Transverse colon (tissue), 4 donors: ENCODE results near the gene CDKN2B-AS1. TPM values are rescaled to one million over a fixed set of nuclear protein-coding genes. Genes with fewer than 3 reads are reported as not detected.
A peak's percentile ranks its signal among the peaks of the same experiment; 100 is the strongest.

ENCODE experiments used
- DNase-seq: peaks from one replicate; pipeline ENCODE4 v3.0.0-alpha.2; 2019
- H3K27ac ChIP-seq, 4 donors: fragments of 200-600 bp; sonication (generic); 2 replicates each; pipeline ENCODE4 v1.5.1; 2016 to 2018; ENCODE audit warnings: inconsistent platforms in 4 of 4
- H3K27me3 ChIP-seq: fragments of 200-600 bp; sonication (generic); 2 replicates; pipeline ENCODE4 v1.5.1; 2017; ENCODE audit warnings: inconsistent platforms
- H3K36me3 ChIP-seq, 4 donors: fragments of 200-600 bp; sonication (generic); 2 replicates each; pipeline ENCODE4 v1.5.1; 2017 to 2019; ENCODE audit warnings: inconsistent platforms in 4 of 4
- H3K4me1 ChIP-seq, 4 donors: fragments of 200-600 bp; sonication (generic); 2 replicates each; pipeline ENCODE4 v1.5.1; 2017 to 2020; ENCODE audit warnings: inconsistent platforms in 4 of 4
- H3K4me3 ChIP-seq, 4 donors: fragments of 200-600 bp; sonication (generic); 1 replicate in 1 of 4; 2 replicates in 3 of 4; pipeline versions ENCODE4 v1.5.1 to v1.6.1; 2017 to 2019; ENCODE audit warnings: inconsistent platforms in 4 of 4
- H3K9me3 ChIP-seq, 2 donors: fragments of 200-600 bp; sonication (generic); 2 replicates each; pipeline ENCODE4 v1.5.1; 2017 to 2019; ENCODE audit warnings: inconsistent platforms in 2 of 2
- EP300 ChIP-seq: sonication (generic); formaldehyde crosslinking; IDR thresholded peaks from one replicate; pipeline ENCODE4 v1.6.1; 2017; ENCODE audit warnings: antibody characterized with exemption, low read depth
- POLR2A ChIP-seq: fragments of 450-650 bp; IDR thresholded peaks from one replicate; pipeline ENCODE4 v1.6.1; 2016; ENCODE audit warnings: antibody characterized with exemption, mild to moderate bottlenecking, moderate library complexity
- POLR2AphosphoS5 ChIP-seq, 3 donors: sonication (generic); formaldehyde crosslinking; IDR thresholded peaks; one replicate each; pipeline ENCODE4 v1.6.1; 2016; ENCODE audit warnings: antibody characterized with exemption in 3 of 3
- WGBS, 2 donors: methylation state at CpG; one replicate each; pipeline ENCODE4 v1.1.5; 2018; ENCODE audit warnings: low coverage in 1 of 2; 5-methylcytosine and 5-hydroxymethylcytosine counted together
- in situ Hi-C, 4 donors: fragments of 200-750 bp; cut with MboI; loops; one replicate each; pipeline versions ENCODE4 v1.15.0 to v1.15.1; 2017; ENCODE audit warnings: low sequenced_read_pairs in 3 of 4, low pct_ligation_motif_present in 1 of 4, low pct_unique_long_range_greater_than_20kb in 1 of 4
- intact Hi-C: fragments of 100-400 bp; cut with DNase I; formaldehyde crosslinking; loops from one replicate; pipeline ENCODE4 v1.15.1; 2023; ENCODE audit warnings: low total_unique reads
- small RNA-seq, 4 donors: library from RNA; depleted of rRNA; stranded (forward); fragments of <200 nt; gene quantifications; one replicate each; pipeline ENCODE3, GENCODE V24; 2016
- total RNA-seq, 4 donors: library from RNA; depleted of rRNA; stranded (reverse); fragments of >200 nt; gene quantifications; one replicate each; pipeline ENCODE4 v1.1.0, GENCODE V29; 2016
- TF ChIP-seq, protein P1 (sequence below), 5 experiments: fragments of 200-600 bp in 3 of 5; fragments of 450-650 bp in 2 of 5; sonication (generic) in 3 of 5; IDR thresholded peaks; 1 replicate in 2 of 5; 2 replicates in 3 of 5; pipeline ENCODE4 v1.5.1; 2016 to 2017; ENCODE audit warnings: antibody characterized with exemption in 5 of 5, inconsistent platforms in 3 of 5, mild to moderate bottlenecking in 2 of 5, moderate library complexity in 1 of 5

The CDKN2B-AS1 gene
- total RNA-seq, 4 donors from 2014 or later, result 1.00 to 152 (median 46.0) TPM

DNA sequence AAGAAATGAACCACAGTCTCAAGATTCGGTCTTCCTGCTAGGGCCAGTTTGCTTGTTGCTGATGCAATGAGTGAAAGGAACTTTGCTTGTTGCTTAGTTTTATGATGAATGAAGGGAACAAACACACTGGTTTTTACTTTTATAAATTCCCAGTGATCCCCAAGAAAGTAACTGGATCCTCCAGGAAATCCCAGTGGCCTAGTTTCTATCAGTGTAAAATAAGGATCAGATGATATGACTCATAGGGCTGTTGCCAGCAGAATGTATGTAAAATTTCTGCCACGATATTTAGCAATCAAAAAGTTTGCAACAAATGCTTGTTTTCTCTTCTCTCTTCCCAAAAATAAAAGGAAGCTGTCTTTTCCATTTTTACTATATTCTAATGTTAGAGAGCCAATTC is 174.7 kb downstream of the CDKN2B-AS1 start:
- no peaks in the 10 kb centered on the region for H3K9me3 ChIP-seq
- intact Hi-C loops, result no loop called here
- TF ChIP-seq POLR2A (no peak), POLR2AphosphoS5 (IDR thresholded peaks at IDR 0.05) (no peak), EP300 (no peak)
- TF ChIP-seq, protein P1, sequence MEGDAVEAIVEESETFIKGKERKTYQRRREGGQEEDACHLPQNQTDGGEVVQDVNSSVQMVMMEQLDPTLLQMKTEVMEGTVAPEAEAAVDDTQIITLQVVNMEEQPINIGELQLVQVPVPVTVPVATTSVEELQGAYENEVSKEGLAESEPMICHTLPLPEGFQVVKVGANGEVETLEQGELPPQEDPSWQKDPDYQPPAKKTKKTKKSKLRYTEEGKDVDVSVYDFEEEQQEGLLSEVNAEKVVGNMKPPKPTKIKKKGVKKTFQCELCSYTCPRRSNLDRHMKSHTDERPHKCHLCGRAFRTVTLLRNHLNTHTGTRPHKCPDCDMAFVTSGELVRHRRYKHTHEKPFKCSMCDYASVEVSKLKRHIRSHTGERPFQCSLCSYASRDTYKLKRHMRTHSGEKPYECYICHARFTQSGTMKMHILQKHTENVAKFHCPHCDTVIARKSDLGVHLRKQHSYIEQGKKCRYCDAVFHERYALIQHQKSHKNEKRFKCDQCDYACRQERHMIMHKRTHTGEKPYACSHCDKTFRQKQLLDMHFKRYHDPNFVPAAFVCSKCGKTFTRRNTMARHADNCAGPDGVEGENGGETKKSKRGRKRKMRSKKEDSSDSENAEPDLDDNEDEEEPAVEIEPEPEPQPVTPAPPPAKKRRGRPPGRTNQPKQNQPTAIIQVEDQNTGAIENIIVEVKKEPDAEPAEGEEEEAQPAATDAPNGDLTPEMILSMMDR (IDR thresholded peaks at IDR 0.05), result no peak
- H3K4me3 ChIP-seq, result no peak overlapping the region
- peaks cover 0 to 9% (median 0%) of the 10 kb centered on the region in 4 donors for H3K4me1 ChIP-seq
- peak overlapping the region in 1 of 4 donors; percentile 12 for H3K27ac ChIP-seq
- DNase-seq, result no peak
- in situ Hi-C loops, result no loop called here
- H3K27me3 ChIP-seq, result no peaks in the 10 kb centered on the region
- WGBS, 2 donors, result 58 to 76% methylated on average over 2 of the region's 2 CpGs
- H3K36me3 ChIP-seq, result no peaks in the 10 kb centered on the region

DNA sequence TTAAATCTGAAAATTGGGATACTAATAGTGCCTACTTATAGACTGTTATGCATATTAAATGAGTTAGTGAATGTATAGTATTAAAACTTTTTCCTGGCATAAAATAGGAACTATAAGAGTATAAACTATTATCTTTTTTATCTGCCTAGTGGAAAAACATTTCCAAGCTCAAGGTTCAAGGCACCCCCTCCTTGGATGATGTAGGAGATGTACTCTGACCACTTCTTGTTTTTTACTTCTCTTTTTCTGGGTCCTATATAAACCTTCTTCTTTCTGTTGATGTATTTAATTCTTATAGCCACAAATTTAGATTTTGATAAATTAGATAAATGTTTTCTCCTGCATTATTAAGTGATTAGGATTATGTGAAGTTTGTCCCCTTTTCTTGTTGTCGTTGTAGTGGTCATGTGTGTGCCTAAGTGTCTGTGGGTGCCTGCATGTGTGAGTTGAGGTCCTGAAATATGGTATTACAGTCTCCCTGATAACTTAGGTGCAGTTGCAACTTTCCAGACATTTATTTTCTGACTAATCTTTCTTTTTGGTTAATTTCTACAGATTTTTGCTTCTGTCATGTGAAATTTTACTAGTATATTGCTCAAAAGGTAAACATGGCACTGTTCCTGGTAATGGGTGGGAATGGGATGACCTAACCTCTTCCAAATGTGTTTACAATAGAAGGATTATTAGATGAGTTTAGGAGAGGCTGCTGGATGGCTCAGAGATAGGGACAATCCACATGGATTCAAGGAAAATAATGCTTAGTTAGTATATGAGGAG is 175.3 kb downstream of the CDKN2B-AS1 start:
- peaks cover 0 to 9% (median 0%) of the 10 kb centered on the region in 4 donors for H3K4me1 ChIP-seq
- H3K27me3 ChIP-seq, result no peaks in the 10 kb centered on the region
- WGBS, 2 donors, result 61 to 67% methylated on average over 1 of the region's 1 CpG
- H3K36me3 ChIP-seq, result no peaks in the 10 kb centered on the region
- no peak overlapping the region for H3K4me3 ChIP-seq
- peak overlapping the region in 2 of 4 donors; percentile 12 to 16 for H3K27ac ChIP-seq
- H3K9me3 ChIP-seq, result no peaks in the 10 kb centered on the region
- no peak for TF ChIP-seq POLR2A
- no peak for TF ChIP-seq EP300
- TF ChIP-seq, protein P1 (IDR thresholded peaks at IDR 0.05), result no peak
- no peak for TF ChIP-seq POLR2AphosphoS5 (IDR thresholded peaks at IDR 0.05)
- no peak for DNase-seq
- in situ Hi-C loops (no loop called here), intact Hi-C loops (no loop called here)

Small RNA genes lying within 50 kb of the gene (small RNA-seq; reads per million reads assigned to genes)
- gene RF01909, result 0 to 0.28 (median 0.06) reads per million in 4 donors
- 0 reads per million in 4 donors for gene RF02045

Other genes starting within 250 kb of the CDKN2B-AS1 start
- 10 to 100 TPM in 3 of 4 donors, 1 to 10 TPM in 1; 4.5 to 15.1 (median 13.6) TPM for gene MTAP, start 192.2 kb upstream of the CDKN2B-AS1 start, total RNA-seq
- 1 to 10 TPM in 2 of 4 donors, not detected in 2; 2.2 to 8.6 TPM for gene CDKN2A, start 399 bp upstream of the CDKN2B-AS1 start, total RNA-seq
- 100 to 1,000 TPM in 3 of 4 donors, 10 to 100 TPM in 1; 36.8 to 430 (median 265) TPM for gene CDKN2B, start 14.5 kb downstream of the CDKN2B-AS1 start, total RNA-seq